ENCODE data around the gene CELF1. TPM values are rescaled to one million over a fixed set of nuclear protein-coding genes. Genes with fewer than 3 reads are reported as not detected.

CELF1 gene
- total RNA-seq, 4 donors from 2014 or later: 87.3 to 144 (median 111) TPM

- Histone ChIP-seq H3K9me3 (no peaks in the 10 kb centered on the region), H3K36me3 (no peaks in the 10 kb centered on the region), H3K27me3 (peaks cover 5% of the 10 kb centered on the region), H3K4me3 (replicated peaks in 1 of 3) (peak within 1 kb of the TSS in 1 of 3 donors; percentile 18), H3K4me1 (peaks cover 14 to 18% of the 10 kb centered on the region in 2 donors), H3K27ac (no peak within 1 kb of the TSS)
- TF ChIP-seq, protein P1, sequence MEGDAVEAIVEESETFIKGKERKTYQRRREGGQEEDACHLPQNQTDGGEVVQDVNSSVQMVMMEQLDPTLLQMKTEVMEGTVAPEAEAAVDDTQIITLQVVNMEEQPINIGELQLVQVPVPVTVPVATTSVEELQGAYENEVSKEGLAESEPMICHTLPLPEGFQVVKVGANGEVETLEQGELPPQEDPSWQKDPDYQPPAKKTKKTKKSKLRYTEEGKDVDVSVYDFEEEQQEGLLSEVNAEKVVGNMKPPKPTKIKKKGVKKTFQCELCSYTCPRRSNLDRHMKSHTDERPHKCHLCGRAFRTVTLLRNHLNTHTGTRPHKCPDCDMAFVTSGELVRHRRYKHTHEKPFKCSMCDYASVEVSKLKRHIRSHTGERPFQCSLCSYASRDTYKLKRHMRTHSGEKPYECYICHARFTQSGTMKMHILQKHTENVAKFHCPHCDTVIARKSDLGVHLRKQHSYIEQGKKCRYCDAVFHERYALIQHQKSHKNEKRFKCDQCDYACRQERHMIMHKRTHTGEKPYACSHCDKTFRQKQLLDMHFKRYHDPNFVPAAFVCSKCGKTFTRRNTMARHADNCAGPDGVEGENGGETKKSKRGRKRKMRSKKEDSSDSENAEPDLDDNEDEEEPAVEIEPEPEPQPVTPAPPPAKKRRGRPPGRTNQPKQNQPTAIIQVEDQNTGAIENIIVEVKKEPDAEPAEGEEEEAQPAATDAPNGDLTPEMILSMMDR (IDR thresholded peaks at IDR 0.05): no peak
- TF ChIP-seq POLR2A (IDR thresholded peaks at IDR 0.05): no peak
- 6 to 7% methylated on average over 24 to 28 of the region's 48 CpGs for WGBS, 2 donors
- intact Hi-C loops (cut with DNase I): no loop called here
- no peak for DNase-seq
These were observed 41.3 kb upstream of the CELF1 start, which contains the start of gene C1QTNF4 for GRCh38 chr11:47593934-47594855. C1QTNF4 (minus strand) TSS chr11:47594411; CDS start chr11:47590810, 3,601 bp downstream.

GRCh38 chr11:47593492-47593933, 40.6 kb upstream of the CELF1 start:
- peaks cover 5% of the 10 kb centered on the region for H3K27me3 ChIP-seq
- H3K4me3 ChIP-seq (replicated peaks in 1 of 3): peak overlapping the region in 1 of 3 donors; percentile 18
- intact Hi-C loops (cut with DNase I): no loop called here
- H3K9me3 ChIP-seq: no peaks in the 10 kb centered on the region
- TF ChIP-seq, protein P1 (IDR thresholded peaks at IDR 0.05): no peak
- no peak for TF ChIP-seq POLR2A (IDR thresholded peaks at IDR 0.05)
- DNase-seq: no peak
- peaks cover 14 to 18% of the 10 kb centered on the region in 2 donors for H3K4me1 ChIP-seq
- H3K27ac ChIP-seq: no peak overlapping the region
- no peaks in the 10 kb centered on the region for H3K36me3 ChIP-seq
- WGBS, 2 donors: 16 to 19% methylated on average over 6 of the region's 6 CpGs

DNA sequence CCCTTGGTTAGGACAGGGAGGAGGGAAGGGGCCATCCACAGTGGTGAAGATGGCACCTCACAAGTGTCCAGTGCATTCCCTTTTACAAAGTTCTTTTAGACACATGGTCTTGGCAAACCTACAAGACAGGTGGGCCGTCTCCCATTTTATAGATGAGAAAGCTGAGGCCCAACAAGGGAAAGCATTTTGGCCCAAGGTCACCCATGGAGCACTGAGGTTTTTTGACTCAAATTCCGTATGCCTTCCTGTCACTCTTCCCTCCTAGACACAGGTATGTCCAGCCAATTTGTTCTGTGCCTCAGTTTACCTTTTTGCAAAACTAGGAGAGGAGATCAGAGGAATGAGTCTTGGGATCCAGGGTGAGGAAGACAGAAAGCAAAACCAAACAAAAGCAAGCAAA, 40.0 kb upstream of the CELF1 start:
- Histone ChIP-seq H3K27ac (no peak overlapping the region), H3K36me3 (no peaks in the 10 kb centered on the region), H3K4me1 (peaks cover 14 to 18% of the 10 kb centered on the region in 2 donors), H3K4me3 (replicated peaks in 1 of 3) (no peak overlapping the region), H3K27me3 (peaks cover 5% of the 10 kb centered on the region), H3K9me3 (no peaks in the 10 kb centered on the region)
- intact Hi-C loops (cut with DNase I): no loop called here
- TF ChIP-seq POLR2A (IDR thresholded peaks at IDR 0.05): no peak
- TF ChIP-seq, protein P1 (IDR thresholded peaks at IDR 0.05): no peak
- 73 to 87% methylated on average over 2 of the region's 2 CpGs for whole genome bisulfite sequencing, 2 donors
- no peak for DNase-seq

- Histone ChIP-seq H3K36me3 (no peaks in the 10 kb centered on the region), H3K27ac (no peak overlapping the region), H3K9me3 (no peaks in the 10 kb centered on the region), H3K4me3 (replicated peaks in 1 of 3) (no peak overlapping the region), H3K4me1 (peaks cover 14 to 18% of the 10 kb centered on the region in 2 donors), H3K27me3 (peaks cover 5% of the 10 kb centered on the region)
- no peak for DNase-seq
- no peak for TF ChIP-seq POLR2A (IDR thresholded peaks at IDR 0.05)
- TF ChIP-seq, protein P1 (IDR thresholded peaks at IDR 0.05): no peak
- WGBS, 2 donors: 59 to 80% methylated on average over 4 of the region's 4 CpGs
- intact Hi-C loops (cut with DNase I): no loop called here
These were observed 39.3 kb upstream of the CELF1 start for GRCh38 chr11:47592251-47592650.

DNA sequence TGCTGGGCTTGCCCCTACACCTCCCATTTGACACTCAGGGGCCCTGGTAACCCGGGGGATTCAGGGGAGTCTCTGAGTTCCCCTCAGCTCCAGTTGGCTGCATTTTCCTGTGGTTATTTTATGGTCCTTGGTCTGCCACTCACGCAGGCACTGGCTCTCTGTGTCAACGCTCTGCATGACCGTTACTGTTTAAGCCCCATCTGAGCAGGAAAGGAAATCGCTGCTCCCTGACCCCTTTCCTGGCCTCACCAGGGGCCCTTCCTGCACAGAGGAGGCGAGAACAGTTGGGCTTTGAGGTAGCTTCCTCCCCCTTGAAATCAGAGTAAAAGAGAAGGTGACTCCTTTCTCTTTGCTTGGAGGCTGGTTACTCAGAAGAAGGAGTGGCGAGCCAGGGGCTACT, 38.8 kb upstream of the CELF1 start:
- 51 to 63% methylated on average over 6 to 7 of the region's 7 CpGs for WGBS, 2 donors
- Histone ChIP-seq H3K4me1 (peaks cover 14 to 18% of the 10 kb centered on the region in 2 donors), H3K36me3 (no peaks in the 10 kb centered on the region), H3K27ac (no peak overlapping the region), H3K9me3 (no peaks in the 10 kb centered on the region), H3K27me3 (peaks cover 5% of the 10 kb centered on the region), H3K4me3 (replicated peaks in 1 of 3) (no peak overlapping the region)
- intact Hi-C loops (cut with DNase I): no loop called here
- peak in 1 of 2 donors; percentile 8 for TF ChIP-seq POLR2A (IDR thresholded peaks at IDR 0.05)
- TF ChIP-seq, protein P1 (IDR thresholded peaks at IDR 0.05): no peak
- no peak for DNase-seq

All from thyroid gland (tissue), 4 donors.